NCI-H2081 treated with DMSO at 0.1 percent for 48 hours (cell line): Measurements from ENCODE around the gene SLC39A9.
"Not testable (repeated sequence)": the region's sequence is repeated elsewhere in the genome, so short reads cannot be mapped to it uniquely, and the experiment has no call there.

Experiments
- DNase-seq: peaks from one replicate; lab custom pipeline; 2025; lab: John Stamatoyannopoulos, UW

SLC39A9 gene

GRCh38 chr14:69427596-69427995 is 29.1 kb downstream of the SLC39A9 start:
- DNase-seq, result no peak

GRCh38 chr14:69428289-69428998 is 30.0 kb downstream of the SLC39A9 start:
- DNase-seq, result no peak

- no peak for DNase-seq
Observed at GRCh38 chr14:69429643-69430042, 31.2 kb downstream of the SLC39A9 start.

GRCh38 chr14:69430306-69430939 is 31.9 kb downstream of the SLC39A9 start:
- DNase-seq, result no peak

DNA sequence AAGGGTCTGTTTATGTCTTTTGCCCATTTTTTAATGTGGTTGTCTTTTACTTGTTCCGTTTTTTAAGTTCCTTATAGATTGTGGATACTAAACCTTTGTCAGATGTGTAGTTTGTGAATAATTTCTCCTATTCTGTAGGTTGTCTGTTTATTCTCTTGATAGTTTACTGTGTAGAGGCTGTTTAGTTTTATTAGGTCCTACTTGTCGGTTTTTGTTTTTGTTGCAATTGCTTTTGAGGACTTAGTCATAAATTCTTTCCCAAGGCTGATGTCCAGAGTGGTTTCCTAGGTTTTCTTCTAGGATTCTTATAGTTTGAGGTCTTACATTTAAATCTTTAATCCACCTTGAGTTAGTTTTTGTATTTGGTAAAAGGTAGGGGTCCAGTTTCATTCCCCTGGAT is 33.9 kb downstream of the SLC39A9 start:
- no peak for DNase-seq

DNA sequence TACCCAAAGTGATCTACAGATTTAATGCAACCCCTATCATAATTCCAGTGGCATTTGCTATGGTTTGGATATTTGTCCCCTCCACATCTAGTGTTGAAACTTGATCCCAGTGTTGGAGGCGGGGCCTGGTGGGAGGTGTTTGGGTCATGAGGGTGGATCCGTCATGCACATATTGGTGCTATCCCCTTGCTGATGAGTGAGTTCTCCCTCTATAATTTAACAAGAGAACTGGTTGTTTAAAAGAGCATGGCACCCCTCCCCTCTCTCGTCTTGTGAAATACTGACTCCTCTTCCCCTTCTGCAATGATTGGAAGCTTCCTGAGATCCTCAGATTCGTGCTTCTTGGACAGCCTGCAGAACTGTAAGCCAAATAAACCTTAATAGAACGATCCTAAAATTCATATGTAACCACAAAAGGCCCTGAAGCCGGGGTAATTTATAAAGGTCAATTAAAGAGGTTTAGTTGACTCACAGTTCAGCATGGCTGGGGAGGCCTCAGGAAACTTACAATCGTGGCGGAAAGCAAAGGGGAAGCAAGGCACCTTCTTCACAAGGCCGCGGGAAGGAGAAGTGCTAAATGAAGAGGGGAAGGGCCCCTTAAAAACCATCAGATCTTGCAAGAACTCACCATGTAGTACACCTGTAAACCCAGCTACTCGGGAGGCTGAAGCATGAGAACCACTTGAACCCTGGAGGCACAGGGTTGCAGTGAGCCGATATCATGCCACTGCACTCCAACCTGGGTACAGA is 41.2 kb downstream of the SLC39A9 start:
- DNase-seq, result no peak

DNA sequence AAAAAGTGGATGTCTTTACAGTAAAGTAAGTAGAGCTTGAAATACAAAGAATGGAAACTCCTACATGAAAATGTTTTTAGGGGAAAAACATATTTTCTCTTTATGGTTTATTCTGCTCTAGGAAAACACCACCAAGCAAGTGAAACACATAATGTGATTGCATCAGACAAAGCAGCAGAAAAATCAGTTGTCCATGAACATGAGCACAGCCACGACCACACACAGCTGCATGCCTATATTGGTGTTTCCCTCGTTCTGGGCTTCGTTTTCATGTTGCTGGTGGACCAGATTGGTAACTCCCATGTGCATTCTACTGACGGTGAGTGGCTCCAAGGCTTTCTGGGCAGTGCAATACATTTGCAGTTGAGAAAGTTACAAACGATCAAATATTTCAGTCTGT is 43.5 kb downstream of the SLC39A9 start:
- no peak for DNase-seq

- DNase-seq, result no peak
Observed at GRCh38 chr14:69443296-69443805, 44.9 kb downstream of the SLC39A9 start.

- no peak for DNase-seq
Observed at GRCh38 chr14:69449216-69449615, 50.7 kb downstream of the SLC39A9 start.

GRCh38 chr14:69451941-69452340 is 53.4 kb downstream of the SLC39A9 start:
- no peak for DNase-seq

DNA sequence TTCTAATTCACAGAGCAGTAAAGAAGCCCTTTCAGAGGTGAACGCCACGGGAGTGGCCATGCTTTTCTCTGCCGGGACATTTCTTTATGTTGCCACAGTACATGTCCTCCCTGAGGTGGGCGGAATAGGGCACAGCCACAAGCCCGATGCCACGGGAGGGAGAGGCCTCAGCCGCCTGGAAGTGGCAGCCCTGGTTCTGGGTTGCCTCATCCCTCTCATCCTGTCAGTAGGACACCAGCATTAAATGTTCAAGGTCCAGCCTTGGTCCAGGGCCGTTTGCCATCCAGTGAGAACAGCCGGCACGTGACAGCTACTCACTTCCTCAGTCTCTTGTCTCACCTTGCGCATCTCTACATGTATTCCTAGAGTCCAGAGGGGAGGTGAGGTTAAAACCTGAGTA is 59.9 kb downstream of the SLC39A9 start:
- no peak for DNase-seq

- no peak for DNase-seq
Observed at GRCh38 chr14:69459122-69459521, 60.6 kb downstream of the SLC39A9 start.

- peak; percentile 22 for DNase-seq
Observed at GRCh38 chr14:69460093-69460701, 61.7 kb downstream of the SLC39A9 start.

GRCh38 chr14:69464379-69464778 is 65.9 kb downstream of the SLC39A9 start:
- DNase-seq, result no peak

DNA sequence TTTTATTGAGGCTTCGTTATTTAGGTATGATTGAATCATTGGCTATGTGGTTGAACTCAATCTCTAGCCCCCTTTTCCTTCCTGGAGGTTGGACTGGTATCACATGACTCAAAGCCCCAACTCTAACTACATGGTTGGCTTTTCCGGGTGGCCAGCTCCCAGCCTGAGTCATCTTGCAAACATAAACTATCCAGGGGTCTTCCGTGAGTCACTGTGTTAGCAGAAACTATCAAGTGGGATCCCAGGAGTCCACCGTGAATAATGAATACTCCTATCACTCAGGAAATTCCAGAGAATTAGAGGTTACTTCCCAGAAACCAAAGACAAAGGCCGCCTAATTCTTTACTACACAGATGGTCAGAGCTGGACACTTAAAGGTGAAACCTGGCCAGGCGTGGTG is 66.3 kb downstream of the SLC39A9 start:
- no peak for DNase-seq

DNA sequence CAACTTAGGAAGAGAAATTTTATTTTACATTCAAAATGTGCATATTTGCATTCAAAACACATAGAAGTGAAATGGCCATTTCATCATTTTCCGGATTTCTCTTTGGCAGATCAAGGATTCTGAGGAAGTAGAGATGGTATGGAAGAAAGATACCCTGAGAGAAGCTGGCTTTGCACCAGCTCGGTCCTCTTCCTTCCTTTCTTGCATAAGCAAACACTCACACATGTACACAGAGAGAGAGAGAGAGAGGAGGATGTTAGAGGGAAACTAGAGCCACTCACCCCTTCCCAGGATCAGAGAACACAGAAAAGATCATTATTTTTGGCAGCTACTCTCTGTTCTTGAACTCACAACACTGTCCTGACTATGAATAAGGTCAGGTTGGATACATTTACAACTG is 70.5 kb downstream of the SLC39A9 start:
- DNase-seq, result no peak

DNA sequence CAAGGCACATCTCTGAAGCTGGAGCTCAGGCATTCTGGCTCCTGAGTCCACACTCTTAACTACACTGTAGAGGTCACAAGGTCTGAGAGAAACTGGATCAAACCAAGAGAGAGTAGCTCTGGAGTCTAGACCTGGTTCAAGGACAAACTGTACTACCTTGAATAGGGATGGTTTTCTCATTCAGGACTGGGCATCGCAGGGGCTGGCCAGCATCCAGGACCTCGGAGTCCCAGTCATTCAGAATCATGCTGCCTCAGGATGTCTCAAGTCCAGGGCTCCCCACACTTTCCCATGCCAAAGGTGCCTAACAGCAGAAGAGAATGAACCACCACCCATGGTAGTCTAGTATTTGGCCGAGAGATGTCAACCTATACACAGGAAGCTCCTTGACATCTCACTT is 72.9 kb downstream of the SLC39A9 start:
- no peak for DNase-seq

DNA sequence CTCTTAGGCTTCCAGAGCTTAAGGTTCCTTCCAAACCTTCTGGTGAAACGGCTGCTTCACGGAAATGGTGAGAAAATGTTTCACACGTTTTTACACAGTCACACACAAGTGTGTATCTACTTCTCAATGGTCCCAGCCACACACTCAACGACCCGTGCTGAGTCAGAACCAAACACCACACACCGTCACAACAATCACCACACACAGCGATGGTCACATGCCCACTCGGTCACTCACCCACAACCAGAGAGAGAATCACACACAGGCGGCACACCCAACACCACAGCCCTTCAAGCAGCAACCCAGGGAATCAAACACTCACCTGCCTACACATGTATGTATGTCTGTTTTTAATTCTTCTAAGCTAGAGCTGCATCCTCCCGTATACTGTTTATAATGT is 73.4 kb downstream of the SLC39A9 start:
- DNase-seq, result no peak

- DNase-seq, result no peak
Observed at GRCh38 chr14:69473260-69473659, 74.8 kb downstream of the SLC39A9 start.

GRCh38 chr14:69473946-69474345 is 75.5 kb downstream of the SLC39A9 start:
- no peak for DNase-seq

DNA sequence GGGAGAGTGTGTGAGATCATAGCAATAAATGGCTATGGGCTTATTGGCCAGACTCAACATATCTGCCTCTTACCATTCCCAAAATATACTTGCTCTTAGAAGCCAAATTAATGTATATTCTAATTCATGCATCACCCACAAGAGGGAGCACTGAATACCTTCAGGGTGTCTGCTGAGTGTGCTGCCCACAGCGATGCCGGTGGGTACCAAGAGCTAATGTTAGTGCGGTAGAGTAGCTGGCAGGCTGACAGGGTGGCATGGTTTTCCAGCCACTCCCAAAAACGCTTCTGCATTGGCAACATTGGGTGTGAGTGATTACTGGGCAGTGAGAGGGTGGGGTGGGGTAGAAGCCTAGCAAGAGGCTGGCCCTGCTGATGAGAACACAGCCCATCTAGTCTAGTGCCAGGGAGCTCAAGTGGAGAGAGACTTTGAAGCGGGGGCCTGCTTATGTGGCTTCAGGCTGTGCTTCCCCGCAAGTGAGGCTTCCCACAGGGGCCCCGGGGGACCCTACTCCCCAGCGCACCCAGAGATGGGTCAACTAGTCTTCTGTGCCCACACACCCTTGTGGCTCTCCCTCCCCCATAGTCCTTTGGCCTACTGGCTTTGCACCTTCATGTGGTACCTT is 76.8 kb downstream of the SLC39A9 start:
- DNase-seq, result no peak

- DNase-seq, result not testable (repeated sequence)
Observed at GRCh38 chr14:69476824-69477450, 78.4 kb downstream of the SLC39A9 start.
